OCI-LY7 (cell line): Measurements from ENCODE around the gene NUP133. TPM values are rescaled to one million over a fixed set of nuclear protein-coding genes. Genes with fewer than 3 reads are reported as not detected.
"Not testable (repeated sequence)": the region's sequence is repeated elsewhere in the genome, so short reads cannot be mapped to it uniquely, and the experiment has no call there.

Experiments
- BruUV-seq: library from RNA; stranded (reverse); fragments of 400-500 nt; replicated peaks from 2 replicates; lab custom pipeline; 2021; lab: Mats Ljungman, UMichigan
- CTCF ChIA-PET: fragments of 300-600 bp; sonication (Branson Sonifier 250); formaldehyde crosslinking; loops from one replicate; lab custom pipeline; 2022; ENCODE audit warnings: antibody characterized with exemption; ENCODE audit not compliant: unreplicated experiment; lab: Charles Lee
- POLR2A ChIA-PET: fragments of 300-600 bp; sonication (Branson Sonifier 250); formaldehyde crosslinking; loops from one replicate; lab custom pipeline; 2022; ENCODE audit warnings: antibody characterized with exemption; lab: Charles Lee
- DNase-seq: peaks from one replicate; pipeline ENCODE4 v3.0.0-alpha.2; 2015; ENCODE audit warnings: low spot score
- H2AFZ ChIP-seq: fragments of 200-600 bp; sonication (generic), shearing (Covaris generic); 2 replicates; pipeline ENCODE4 v1.6.1; 2014; ENCODE audit warnings: mild to moderate bottlenecking, antibody characterized with exemption, low read length, moderate library complexity
- H3K27ac ChIP-seq: fragments of 200-600 bp; sonication (generic); 2 replicates; pipeline ENCODE4 v1.5.1; 2014; ENCODE audit warnings: mixed run types, low read depth, mild to moderate bottlenecking, moderate library complexity, low read length, inconsistent platforms; ENCODE audit not compliant: poor library complexity, severe bottlenecking
- H3K36me3 ChIP-seq: fragments of 200-600 bp; sonication (generic); 2 replicates; pipeline ENCODE4 v1.6.1; 2014; ENCODE audit warnings: mild to moderate bottlenecking, antibody characterized with exemption, low read length, moderate library complexity, mixed read lengths; ENCODE audit not compliant: insufficient read depth
- H3K4me1 ChIP-seq: fragments of 200-600 bp; sonication (generic); 2 replicates; pipeline ENCODE4 v1.5.1; 2014; ENCODE audit warnings: mild to moderate bottlenecking, low read length; ENCODE audit not compliant: insufficient read depth, poor library complexity, severe bottlenecking
- H3K4me2 ChIP-seq: fragments of 200-600 bp; sonication (generic); 2 replicates; pipeline ENCODE4 v1.6.1; 2014; ENCODE audit warnings: mild to moderate bottlenecking, low read length
- H3K4me3 ChIP-seq: fragments of 200-600 bp; sonication (generic); 2 replicates; pipeline ENCODE4 v1.5.1; 2014; ENCODE audit warnings: mild to moderate bottlenecking, low read depth, low read length; ENCODE audit not compliant: poor library complexity, severe bottlenecking
- H3K79me2 ChIP-seq: fragments of 200-600 bp; sonication (generic); 2 replicates; pipeline ENCODE4 v1.6.1; 2016; ENCODE audit warnings: low read depth, mild to moderate bottlenecking, low read length, moderate library complexity, mixed read lengths; ENCODE audit not compliant: insufficient read depth
- H3K9me2 ChIP-seq: fragments of 200-600 bp; sonication (generic); 2 replicates; pipeline ENCODE4 v1.6.1; 2016; ENCODE audit warnings: mild to moderate bottlenecking, low read length, mixed read lengths; ENCODE audit not compliant: insufficient read depth
- H3K9me3 ChIP-seq: fragments of 200-600 bp; sonication (generic); 2 replicates; pipeline ENCODE4 v1.6.1; 2014; ENCODE audit warnings: mild to moderate bottlenecking, mixed run types, low read length, mixed read lengths
- H4K20me1 ChIP-seq: fragments of 200-600 bp; sonication (generic); 2 replicates; pipeline ENCODE4 v1.6.1; 2014; ENCODE audit warnings: mild to moderate bottlenecking, antibody characterized with exemption, low read length, moderate library complexity, mixed read lengths; ENCODE audit not compliant: insufficient read depth
- CTCF ChIP-seq: fragments of 200-600 bp; sonication (generic); conservative IDR thresholded peaks from 2 replicates; pipeline ENCODE4 v1.5.1; 2014; ENCODE audit warnings: mild to moderate bottlenecking, antibody characterized with exemption, low read length, moderate library complexity, mixed read lengths
- EZH2phosphoT487 ChIP-seq: fragments of 200-600 bp; sonication (generic); IDR thresholded peaks from 2 replicates; pipeline ENCODE4 v1.6.1; 2018; ENCODE audit warnings: low read depth, borderline replicate concordance, mild to moderate bottlenecking, mixed run types, antibody characterized with exemption, low read length, moderate library complexity, mixed read lengths
- intact Hi-C: fragments of 100-400 bp; cut with micrococcal nuclease; formaldehyde crosslinking; loops from one replicate; pipeline ENCODE4 v1.10.0; 2022; ENCODE audit not compliant: unreplicated experiment
- total RNA-seq, 2 experiments: library from RNA; depleted of rRNA in 1 of 2; stranded (reverse); fragments of >200 nt in 1 of 2; shearing (Covaris generic) in 1 of 2; gene quantifications; 2 replicates each; pipeline ENCODE4 v1.2.3, GENCODE V29; 2014 to 2022

Gene NUP133
- total RNA-seq, 2 experiments from 2014 or later: 33.0 to 50.4 TPM

GRCh38 chr1:229514578-229515275 lies 6.6 kb upstream of the NUP133 start:
- Histone ChIP-seq H3K4me1 (no peaks in the 10 kb centered on the region), H3K9me2 (no peaks in the 10 kb centered on the region), H2AFZ (no peak overlapping the region), H4K20me1 (peaks cover 4% of the 10 kb centered on the region; the same call in 1 of the 2 replicates), H3K79me2 (no peaks in the 10 kb centered on the region), H3K4me3 (no peak overlapping the region), H3K9me3 (no peaks in the 10 kb centered on the region), H3K4me2 (no peak overlapping the region), H3K27ac (no peak overlapping the region), H3K36me3 (0 out of 2 replicates have a peak, but pooled peaks cover 3% of the 10 kb centered on the region)
- CTCF ChIA-PET: no interaction called here
- POLR2A ChIA-PET: no interaction called here
- intact Hi-C loops: loop anchor here (1.0 kb wide), 1 partner anchor 256 kb away; no protein-coding TSS in a partner anchor
- BruUV-seq: no TSS peak
- DNase-seq: peak; percentile 77
- TF ChIP-seq CTCF (peak; percentile 95), EZH2phosphoT487 (no peak)

- H3K9me3 ChIP-seq, DNase-seq, H3K4me3 ChIP-seq, H2AFZ ChIP-seq, H3K36me3 ChIP-seq, POLR2A ChIA-PET, H4K20me1 ChIP-seq, CTCF ChIA-PET, H3K9me2 ChIP-seq, H3K4me2 ChIP-seq, intact Hi-C loops, BruUV-seq, H3K27ac ChIP-seq: not testable (repeated sequence)
- Histone ChIP-seq H3K4me1 (peaks cover 17% of the 10 kb centered on the region), H3K79me2 (peaks cover 14% of the 10 kb centered on the region)
These were observed 3.5 kb upstream of the NUP133 start for GRCh38 chr1:229511625-229512024.

GRCh38 chr1:229511201-229511600 lies 3.1 kb upstream of the NUP133 start:
- intact Hi-C loops, H3K4me3 ChIP-seq: not testable (repeated sequence)

More at GRCh38 chr1:229511201-229511600, 3.1 kb upstream of the NUP133 start:
- H4K20me1 ChIP-seq, H2AFZ ChIP-seq, BruUV-seq, CTCF ChIA-PET, H3K36me3 ChIP-seq, DNase-seq, H3K27ac ChIP-seq, H3K9me2 ChIP-seq, POLR2A ChIA-PET, H3K4me2 ChIP-seq, H3K9me3 ChIP-seq: not testable (repeated sequence)
- Histone ChIP-seq H3K4me1 (peaks cover 22% of the 10 kb centered on the region), H3K79me2 (peaks cover 19% of the 10 kb centered on the region)
